NCI-H69 (cell line): Measurements from ENCODE around the gene TLL1.

Source experiments
- DNase-seq: peaks from one replicate; lab custom pipeline; 2025; lab: John Stamatoyannopoulos, UW

The TLL1 gene

DNA sequence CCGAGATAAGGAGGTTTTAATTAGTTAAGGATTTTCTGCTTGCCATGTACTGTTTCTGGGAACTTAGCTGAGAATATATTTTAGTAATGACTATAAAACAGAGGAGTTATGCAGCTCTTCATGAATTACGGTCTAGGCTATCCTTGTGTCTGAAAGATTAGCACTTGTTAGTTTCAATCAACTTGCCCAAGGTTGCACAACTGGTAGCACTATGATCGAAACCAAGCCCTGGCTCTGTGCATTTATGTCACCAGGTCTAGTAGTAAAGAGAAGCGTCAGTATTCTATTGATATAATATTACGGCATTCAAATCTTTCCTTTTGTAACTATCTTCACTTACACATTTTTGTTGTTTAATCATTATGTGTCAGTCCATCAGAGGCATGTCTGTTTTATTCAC is 176.0 kb downstream of the TLL1 start:
- DNase-seq, result no peak

DNA sequence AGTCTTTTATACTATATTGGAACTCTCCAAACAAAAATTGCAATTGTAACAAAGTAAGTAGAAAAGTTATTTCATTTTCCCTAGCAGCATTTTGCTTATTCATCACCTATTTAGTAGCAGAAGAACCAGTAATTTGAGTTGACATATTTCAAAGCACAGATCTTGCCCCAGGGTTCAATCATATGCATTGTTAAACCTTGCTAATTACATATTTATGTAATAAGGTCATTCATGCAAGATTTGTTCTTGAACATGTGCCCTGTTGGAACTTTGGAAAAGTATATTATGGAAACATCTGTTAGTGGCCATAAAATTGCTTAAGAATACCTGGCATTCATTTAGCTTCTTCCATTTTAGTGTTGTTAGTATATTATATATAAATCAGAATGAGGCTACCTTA is 191.7 kb downstream of the TLL1 start:
- DNase-seq, result peak; percentile 93

GRCh38 chr4:166065324-166065723 is 192.3 kb downstream of the TLL1 start:
- peak; percentile 51 for DNase-seq

DNA sequence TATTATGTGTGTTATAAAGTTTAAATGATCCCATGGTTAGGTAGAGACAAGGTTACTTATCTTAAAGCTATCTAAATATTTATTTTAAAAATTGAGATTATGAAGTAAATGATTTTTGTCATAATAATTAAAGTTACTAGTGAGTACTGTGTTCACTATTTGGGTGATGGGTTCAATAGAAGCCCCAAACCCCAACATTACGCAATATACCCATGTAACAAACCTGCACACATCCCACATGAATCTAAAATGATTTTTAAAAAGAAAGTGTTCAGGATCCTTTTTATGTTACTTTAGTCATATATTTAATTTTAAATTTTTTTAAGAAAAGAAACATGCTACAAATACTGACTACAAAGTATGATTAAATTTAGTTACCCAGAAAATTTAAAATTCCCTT is 193.9 kb downstream of the TLL1 start:
- peak; percentile 42 for DNase-seq

DNA sequence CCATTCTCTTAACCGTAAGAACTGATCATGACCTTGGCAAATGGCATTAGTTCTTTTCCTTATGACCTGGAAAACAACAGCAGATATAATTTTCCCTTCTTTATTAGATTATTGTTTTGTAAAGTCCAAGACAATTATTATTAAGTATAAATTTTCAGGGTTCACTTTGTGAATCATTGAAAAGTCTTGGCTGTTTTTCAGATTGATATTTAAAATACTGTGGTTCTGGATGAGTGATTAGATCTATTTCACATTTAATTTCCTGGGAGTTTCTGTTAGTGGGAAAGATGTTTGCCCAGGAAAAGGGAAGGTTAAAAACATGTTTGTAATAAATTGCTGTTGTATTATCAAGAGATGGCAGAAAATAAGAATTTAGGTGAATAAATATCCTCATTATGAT is 194.9 kb downstream of the TLL1 start:
- no peak for DNase-seq

GRCh38 chr4:166073783-166074182 is 200.7 kb downstream of the TLL1 start:
- no peak for DNase-seq

DNA sequence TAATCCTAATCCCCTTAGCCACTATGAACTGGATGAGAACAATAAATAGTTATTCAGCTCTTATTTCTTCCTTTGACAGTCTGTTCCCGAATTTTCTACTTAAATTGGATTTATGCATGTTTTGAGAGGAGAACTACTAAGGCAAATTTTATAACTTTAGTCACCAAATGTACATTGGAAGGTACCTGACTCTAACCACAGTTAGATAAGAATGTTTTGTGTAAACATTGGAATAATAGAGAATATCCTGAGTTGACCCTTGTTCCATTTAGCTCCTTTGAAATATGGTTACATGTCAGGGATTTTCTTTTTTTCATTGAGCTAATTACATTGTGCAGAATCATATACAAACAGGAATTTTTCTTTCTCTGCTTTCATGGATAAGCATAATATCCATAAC is 202.6 kb downstream of the TLL1 start:
- no peak for DNase-seq

GRCh38 chr4:166077782-166078181 is 204.7 kb downstream of the TLL1 start:
- peak; percentile 9 for DNase-seq

DNA sequence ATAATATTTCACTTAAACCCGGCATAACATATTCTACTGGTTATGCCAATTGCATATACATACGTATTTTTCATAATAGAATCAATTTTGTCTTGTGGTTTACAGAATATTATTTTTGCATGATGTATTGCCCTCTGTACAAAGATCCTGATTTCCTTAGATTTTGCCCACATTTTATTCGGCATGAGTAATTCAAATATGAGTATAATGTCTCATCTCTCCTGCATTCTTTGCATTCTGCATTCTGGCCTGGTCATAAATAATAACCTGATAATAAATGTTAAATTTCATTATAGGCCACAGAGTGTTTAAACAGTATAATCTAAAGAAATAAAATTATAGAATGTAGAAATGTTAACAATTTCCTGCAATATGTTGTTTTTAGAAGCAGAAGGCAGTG is 205.3 kb downstream of the TLL1 start:
- DNase-seq, result no peak

DNA sequence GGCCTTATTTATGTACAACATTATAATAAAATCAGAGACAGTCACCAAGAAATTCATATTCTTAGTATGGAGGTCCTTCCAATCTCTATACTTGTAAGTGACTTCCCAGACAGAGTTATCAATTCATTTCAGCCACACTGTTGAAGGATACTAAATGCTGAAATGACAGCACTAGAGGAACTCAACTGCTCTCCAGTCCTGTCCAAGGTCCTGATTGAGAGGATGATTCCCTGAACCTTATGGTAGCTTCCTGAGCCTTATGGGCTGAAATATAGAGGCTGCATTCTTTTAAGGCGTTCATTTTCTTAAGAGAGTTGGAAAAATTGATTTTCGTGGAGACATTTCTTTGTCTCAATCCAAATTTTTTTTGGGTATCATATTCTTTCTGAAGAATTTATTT is 205.9 kb downstream of the TLL1 start:
- no peak for DNase-seq

DNA sequence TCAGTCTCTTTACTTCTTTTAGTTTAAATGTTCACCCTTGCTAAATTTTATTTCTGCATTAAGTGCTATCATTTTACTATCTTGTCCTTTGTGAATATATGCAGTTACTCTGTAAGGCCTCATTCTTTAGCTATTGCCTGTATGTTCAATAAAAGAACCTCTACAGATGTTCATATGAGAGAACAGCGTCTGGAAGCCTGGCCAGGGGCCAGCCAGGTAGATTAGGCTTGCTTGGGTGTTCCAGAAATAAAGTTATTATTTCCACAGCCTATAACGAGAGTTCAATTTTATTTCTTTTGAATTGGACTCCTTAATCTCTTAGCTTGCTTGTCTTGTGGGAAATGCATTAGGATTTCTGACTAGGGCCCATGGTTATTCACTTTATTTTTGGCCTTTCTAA is 214.5 kb downstream of the TLL1 start:
- DNase-seq, result peak; percentile 6

- peak; percentile 23 for DNase-seq
These were observed 215.5 kb downstream of the TLL1 start for GRCh38 chr4:166088576-166088975.

DNA sequence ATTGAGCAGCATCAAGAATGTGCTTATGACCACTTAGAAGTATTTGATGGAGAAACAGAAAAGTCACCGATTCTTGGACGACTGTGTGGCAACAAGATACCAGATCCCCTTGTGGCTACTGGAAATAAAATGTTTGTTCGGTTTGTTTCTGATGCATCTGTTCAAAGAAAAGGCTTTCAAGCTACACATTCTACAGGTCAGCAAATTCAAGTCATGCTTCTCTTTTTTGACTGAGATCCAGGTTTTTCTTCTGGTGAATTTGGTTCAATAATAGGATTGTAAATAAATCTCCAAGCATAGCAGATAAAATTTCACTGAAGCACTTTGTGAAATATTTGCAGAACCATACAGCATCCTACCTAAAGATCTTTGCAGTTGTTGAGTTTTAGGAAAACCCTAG is 218.1 kb downstream of the TLL1 start:
- peak; percentile 75 for DNase-seq

DNA sequence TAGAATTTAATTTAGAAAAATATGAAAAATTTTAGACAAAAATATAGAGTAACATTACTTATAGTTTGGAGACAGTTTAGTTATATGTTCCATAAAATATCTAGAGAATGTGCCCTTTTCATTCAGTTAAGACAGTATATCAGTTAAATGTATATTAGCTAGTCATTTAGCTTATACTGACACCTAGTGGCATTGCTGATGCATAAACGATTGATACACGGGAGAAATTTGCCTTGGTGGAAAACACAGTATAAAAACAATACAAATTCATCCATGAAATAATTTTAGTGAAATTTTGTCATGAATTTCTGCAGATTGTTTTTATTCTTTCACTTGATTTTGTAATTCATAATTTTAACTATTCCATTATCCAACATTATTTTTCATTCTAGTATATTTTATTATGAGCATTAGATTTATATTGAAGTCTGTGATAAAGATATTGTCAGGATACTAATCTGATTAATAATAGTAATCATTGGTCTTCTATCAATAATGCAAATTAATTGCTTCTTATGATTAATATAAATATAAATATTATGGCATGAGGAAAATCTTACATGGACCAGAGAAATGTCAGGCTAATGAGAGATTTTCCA is 219.0 kb downstream of the TLL1 start:
- DNase-seq, result peak; percentile 62

GRCh38 chr4:166092797-166093290 is 219.8 kb downstream of the TLL1 start:
- DNase-seq, result peak; percentile 53

DNA sequence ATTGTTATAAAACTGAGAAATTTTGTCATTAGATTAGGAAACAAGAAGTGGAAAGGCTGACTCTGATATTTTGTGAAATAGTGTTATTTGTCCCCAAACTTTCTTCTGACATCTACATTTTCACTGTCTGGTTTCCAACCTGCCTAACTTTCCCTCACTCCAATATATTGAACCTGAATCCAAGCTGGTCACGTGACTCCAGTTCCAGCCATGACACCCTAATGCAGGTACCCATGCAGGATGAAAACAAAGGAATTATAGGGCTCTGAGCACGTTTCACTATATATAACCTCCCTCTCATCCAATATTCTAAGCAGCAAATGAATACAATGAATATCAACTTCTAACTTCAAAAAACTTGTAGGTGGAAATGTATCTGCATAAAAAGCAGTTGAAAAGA is 231.6 kb downstream of the TLL1 start:
- DNase-seq, result peak; percentile 25

- DNase-seq, result peak; percentile 15
These were observed 248.9 kb downstream of the TLL1 start for GRCh38 chr4:166121897-166122296.

DNA sequence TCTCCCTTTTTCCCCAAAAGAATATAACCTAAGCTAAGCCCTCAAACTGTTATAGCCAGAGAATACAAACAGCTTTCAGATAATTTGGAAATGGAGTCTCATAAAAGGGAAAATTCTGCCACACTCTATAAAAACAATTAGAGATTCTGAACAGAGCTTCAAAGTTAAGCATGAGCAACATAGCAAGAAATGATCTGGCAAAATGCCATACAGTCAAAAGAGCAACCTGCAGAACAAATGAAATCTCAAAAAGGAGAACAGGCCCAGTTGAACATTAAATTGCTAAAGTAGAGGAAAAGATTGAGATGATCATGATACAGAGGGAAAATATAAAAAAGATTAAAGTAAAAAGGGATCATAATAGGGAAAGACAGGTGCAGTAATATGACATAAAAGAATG is 250.5 kb downstream of the TLL1 start:
- DNase-seq, result peak; percentile 1

- DNase-seq, result peak; percentile 15
These were observed 255.4 kb downstream of the TLL1 start for GRCh38 chr4:166128403-166128802.

- DNase-seq, result no peak
These were observed 261.2 kb downstream of the TLL1 start for GRCh38 chr4:166134285-166134684.

- DNase-seq, result no peak
These were observed 267.9 kb downstream of the TLL1 start for GRCh38 chr4:166140951-166141350.

DNA sequence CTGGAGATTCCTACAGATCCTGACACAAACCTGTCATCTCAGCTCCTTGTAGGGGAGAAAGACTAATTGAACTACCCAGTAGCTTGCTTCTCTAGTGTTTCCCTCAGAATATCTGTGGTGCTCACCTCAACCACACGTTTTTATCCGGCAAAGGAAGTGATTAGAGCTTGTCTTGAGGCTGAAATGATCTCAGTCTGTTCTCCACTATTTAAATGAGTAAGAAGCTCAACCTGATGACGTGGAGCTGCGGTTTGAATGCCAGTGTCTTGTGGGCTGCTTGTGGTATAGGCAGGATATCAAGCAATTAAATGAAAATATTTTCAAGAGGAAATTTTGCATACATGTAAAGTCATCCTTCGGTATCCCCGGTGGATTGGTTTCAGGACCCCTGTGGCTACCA is 270.2 kb downstream of the TLL1 start:
- no peak for DNase-seq

DNA sequence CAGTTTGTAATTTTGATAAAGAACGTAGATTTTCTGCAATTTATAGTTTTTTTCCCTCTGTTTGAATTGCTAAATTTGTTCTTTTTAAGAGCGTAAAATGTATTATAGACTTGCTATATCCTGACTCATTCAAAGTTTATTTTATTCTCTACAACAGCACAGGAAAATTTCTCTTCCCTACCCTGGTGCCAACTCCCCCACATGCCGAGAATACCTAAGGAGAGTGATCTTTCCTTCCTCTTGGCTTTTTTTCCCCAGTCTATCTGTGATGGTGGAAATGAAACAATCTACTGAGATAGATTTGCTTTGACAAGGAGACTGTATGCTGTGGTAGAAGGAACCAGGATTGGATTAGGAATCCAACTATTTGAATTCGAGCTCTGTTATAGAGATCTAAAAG is 271.6 kb downstream of the TLL1 start:
- DNase-seq, result no peak

GRCh38 chr4:166146806-166147540 is 273.9 kb downstream of the TLL1 start:
- peak; percentile 83 for DNase-seq
